ENCODE measurements around the gene JOSD1. TPM values are rescaled to one million over a fixed set of nuclear protein-coding genes. Genes with fewer than 3 reads are reported as not detected.

JOSD1 gene
- total RNA-seq = 10 to 100 TPM; 64.6 to 65.4 TPM
- polyA plus RNA-seq = 1 to 10 TPM; 8.0 to 9.6 TPM

GRCh38 chr22:38700789-38701628, at the start of gene JOSD1:
Gene JOSD1, minus strand, starts transcription at chr22:38700943. Its CDS starts 956 bp downstream, at chr22:38699987.
- Histone ChIP-seq H3K27ac (ENCODE audit: low read depth, low read length) (peak within 1 kb of the TSS; percentile 98), H3K4me1 (ENCODE audit: insufficient read depth, low read length) (peaks cover 58% of the 10 kb centered on the region), H3K4me3 (ENCODE audit: low read length in 2 of 2) (peak within 1 kb of the TSS; percentile 64 to 79), H3K27me3 (ENCODE audit: insufficient read depth, low read length) (no peaks in the 10 kb centered on the region), H3K36me3 (ENCODE audit: insufficient read depth, low read length) (no peaks in the 10 kb centered on the region), H3K9me3 (ENCODE audit: control insufficient read depth in 1 of 2, low read length in 2 of 2) (no peaks in the 10 kb centered on the region)
- peak within 1 kb of the TSS; percentile 99 to 100 (median 100) for H3K27ac Mint-ChIP-seq
- peak within 1 kb of the TSS; percentile 93 to 98 (median 97) for H3K4me3 Mint-ChIP-seq
- ChIA-PET CTCF (ENCODE audit: partially characterized antibody) (interaction anchor here (5.2 kb wide), 1 partner anchor 19 kb away, joined by 49 read pairs; the partner anchor contains the start of gene TOMM22), POLR2A (ENCODE audit: partially characterized antibody) (interaction anchor here (0.8 to 4.7 kb wide), 4 partner anchors 16 to 31 kb away, joined by 3 to 29 read pairs (median 3); partner anchors contain the start of gene TOMM22)
- peaks cover 0 to 35% of the 10 kb centered on the region in 2 donors for H3K36me3 Mint-ChIP-seq
- peaks cover 53 to 73% (median 56%) of the 10 kb centered on the region in 4 donors for H3K4me1 Mint-ChIP-seq
- peaks cover 0 to 5% (median 0%) of the 10 kb centered on the region in 8 donors for H3K9me3 Mint-ChIP-seq
- H3K27me3 Mint-ChIP-seq = peaks cover 0 to 4% of the 10 kb centered on the region in 2 donors
- intact Hi-C loops (cut with micrococcal nuclease) = loop anchor here (1.0 to 10.0 kb wide), 6 partner anchors 20 to 646 kb away; partner anchors contain the start of genes CBX6, CBY1, DDX17 and DMC1
- DNase-seq = peak; percentile 97 to 100 (median 98)

- Mint-ChIP-seq H3K4me3 (peak overlapping the region in 3 of 8 donors; percentile 48 to 59 (median 56)), H3K4me1 (peaks cover 25 to 71% (median 45%) of the 10 kb centered on the region in 4 donors)
- H3K27ac ChIP-seq (ENCODE audit: low read depth, low read length) = peak overlapping the region; percentile 74
These were observed 49.4 kb upstream of the JOSD1 start for GRCh38 chr22:38750104-38750503.

GRCh38 chr22:38748487-38749136, 47.9 kb upstream of the JOSD1 start:
- Histone ChIP-seq H3K27ac (ENCODE audit: low read depth, low read length) (peak overlapping the region; percentile 38), H3K4me1 (ENCODE audit: insufficient read depth, low read length) (peaks cover 74% of the 10 kb centered on the region), H3K36me3 (ENCODE audit: insufficient read depth, low read length) (peaks cover 91% of the 10 kb centered on the region), H3K9me3 (ENCODE audit: control insufficient read depth in 1 of 2, low read length in 2 of 2) (no peaks in the 10 kb centered on the region), H3K4me3 (ENCODE audit: low read length in 2 of 2) (no peak overlapping the region), H3K27me3 (ENCODE audit: insufficient read depth, low read length) (no peaks in the 10 kb centered on the region)
- peak in 1 of 5 donors; percentile 25 for DNase-seq
- peaks cover 28 to 63% (median 46%) of the 10 kb centered on the region in 4 donors for H3K4me1 Mint-ChIP-seq
- ChIA-PET POLR2A (ENCODE audit: partially characterized antibody) (interaction anchor here (14.4 to 42.6 kb wide), 3 partner anchors 1 to 42 kb away, joined by 186 to 1746 read pairs (median 1746); partner anchors contain the start of genes GTPBP1 and SUN2), CTCF (ENCODE audit: partially characterized antibody) (interaction anchor here (1.4 to 4.4 kb wide), 6 partner anchors 11 to 41 kb away, joined by 3 to 41 read pairs (median 18); no protein-coding TSS in a partner anchor)
- intact Hi-C loops (cut with micrococcal nuclease) = no loop called here
- peak overlapping the region in 5 of 7 donors; percentile 62 to 82 (median 70) for H3K27ac Mint-ChIP-seq
- H3K4me3 Mint-ChIP-seq = no peak overlapping the region
- H3K9me3 Mint-ChIP-seq = no peaks in the 10 kb centered on the region
- H3K36me3 Mint-ChIP-seq = peaks cover 52 to 84% of the 10 kb centered on the region in 2 donors
- no peaks in the 10 kb centered on the region for H3K27me3 Mint-ChIP-seq

More at GRCh38 chr22:38750104-38750503, 49.4 kb upstream of the JOSD1 start:
- Mint-ChIP-seq H3K27ac (peak overlapping the region; percentile 66 to 95 (median 82)), H3K27me3 (no peaks in the 10 kb centered on the region), H3K9me3 (peaks cover 0 to 2% (median 0%) of the 10 kb centered on the region in 8 donors), H3K36me3 (peaks cover 59 to 85% of the 10 kb centered on the region in 2 donors)
- H3K27me3 ChIP-seq (ENCODE audit: insufficient read depth, low read length) = no peaks in the 10 kb centered on the region
- H3K9me3 ChIP-seq (ENCODE audit: control insufficient read depth in 1 of 2, low read length in 2 of 2) = no peaks in the 10 kb centered on the region
- CTCF ChIA-PET (ENCODE audit: partially characterized antibody) = interaction anchor here (0.9 to 4.4 kb wide), 5 partner anchors 10 to 25 kb away, joined by 3 to 42 read pairs (median 5); no protein-coding TSS in a partner anchor
- peaks cover 75% of the 10 kb centered on the region for H3K4me1 ChIP-seq (ENCODE audit: insufficient read depth, low read length)
- H3K36me3 ChIP-seq (ENCODE audit: insufficient read depth, low read length) = peaks cover 76% of the 10 kb centered on the region
- H3K4me3 ChIP-seq (ENCODE audit: low read length in 2 of 2) = peak overlapping the region in 1 of 2 donors; percentile 3
- DNase-seq = peak in 1 of 5 donors; percentile 37
- intact Hi-C loops (cut with micrococcal nuclease) = no loop called here
- POLR2A ChIA-PET (ENCODE audit: partially characterized antibody) = interaction anchor here (3.5 to 42.6 kb wide), 4 partner anchors 0 to 52 kb away, joined by 27 to 1746 read pairs (median 966); partner anchors contain the start of genes GTPBP1 and SUN2

- Mint-ChIP-seq H3K27me3 (no peaks in the 10 kb centered on the region), H3K4me3 (no peak overlapping the region), H3K9me3 (no peaks in the 10 kb centered on the region), H3K27ac (peak overlapping the region; percentile 8 to 67 (median 55)), H3K4me1 (peaks cover 14 to 54% (median 31%) of the 10 kb centered on the region in 4 donors), H3K36me3 (peaks cover 50 to 86% of the 10 kb centered on the region in 2 donors)
- H3K36me3 ChIP-seq (ENCODE audit: insufficient read depth, low read length) = peaks cover 96% of the 10 kb centered on the region
- no peak overlapping the region for H3K4me3 ChIP-seq (ENCODE audit: low read length in 2 of 2)
- DNase-seq = peak in 1 of 5 donors; percentile 41
- ChIA-PET CTCF (ENCODE audit: partially characterized antibody) (interaction anchor here (2.6 to 4.3 kb wide), 3 partner anchors 13 to 22 kb away, joined by 9 to 38 read pairs (median 25); no protein-coding TSS in a partner anchor), POLR2A (ENCODE audit: partially characterized antibody) (interaction anchor here (14.4 to 42.6 kb wide), 3 partner anchors 4 to 39 kb away, joined by 186 to 1746 read pairs (median 1746); partner anchors contain the start of genes GTPBP1 and SUN2)
- no peaks in the 10 kb centered on the region for H3K27me3 ChIP-seq (ENCODE audit: insufficient read depth, low read length)
- intact Hi-C loops (cut with micrococcal nuclease) = no loop called here
- no peak overlapping the region for H3K27ac ChIP-seq (ENCODE audit: low read depth, low read length)
- peaks cover 68% of the 10 kb centered on the region for H3K4me1 ChIP-seq (ENCODE audit: insufficient read depth, low read length)
- no peaks in the 10 kb centered on the region for H3K9me3 ChIP-seq (ENCODE audit: control insufficient read depth in 1 of 2, low read length in 2 of 2)
These were observed 45.1 kb upstream of the JOSD1 start for GRCh38 chr22:38745676-38746460.

- Mint-ChIP-seq H3K36me3 (peaks cover 54 to 88% of the 10 kb centered on the region in 2 donors), H3K4me1 (peaks cover 10 to 51% (median 25%) of the 10 kb centered on the region in 4 donors), H3K27ac (peak overlapping the region; percentile 27 to 83 (median 61)), H3K9me3 (no peaks in the 10 kb centered on the region), H3K4me3 (peak overlapping the region in 1 of 8 donors; percentile 13), H3K27me3 (no peaks in the 10 kb centered on the region)
- Histone ChIP-seq H3K27ac (ENCODE audit: low read depth, low read length) (no peak overlapping the region), H3K9me3 (ENCODE audit: control insufficient read depth in 1 of 2, low read length in 2 of 2) (no peaks in the 10 kb centered on the region), H3K4me1 (ENCODE audit: insufficient read depth, low read length) (peaks cover 68% of the 10 kb centered on the region), H3K4me3 (ENCODE audit: low read length in 2 of 2) (no peak overlapping the region), H3K27me3 (ENCODE audit: insufficient read depth, low read length) (no peaks in the 10 kb centered on the region), H3K36me3 (ENCODE audit: insufficient read depth, low read length) (peaks cover 96% of the 10 kb centered on the region)
- intact Hi-C loops (cut with micrococcal nuclease) = no loop called here
- peak in 1 of 5 donors; percentile 9 for DNase-seq
- CTCF ChIA-PET (ENCODE audit: partially characterized antibody) = interaction anchor here (4.3 kb wide), 2 partner anchors 12 to 23 kb away, joined by 25 to 38 read pairs; no protein-coding TSS in a partner anchor
- POLR2A ChIA-PET (ENCODE audit: partially characterized antibody) = interaction anchor here (14.4 to 42.6 kb wide), 3 partner anchors 5 to 38 kb away, joined by 186 to 1746 read pairs (median 1746); partner anchors contain the start of genes GTPBP1 and SUN2
These were observed 44.2 kb upstream of the JOSD1 start for GRCh38 chr22:38744981-38745380.
